ENCODE measurements around the gene DRD4.

DRD4 gene

DNA sequence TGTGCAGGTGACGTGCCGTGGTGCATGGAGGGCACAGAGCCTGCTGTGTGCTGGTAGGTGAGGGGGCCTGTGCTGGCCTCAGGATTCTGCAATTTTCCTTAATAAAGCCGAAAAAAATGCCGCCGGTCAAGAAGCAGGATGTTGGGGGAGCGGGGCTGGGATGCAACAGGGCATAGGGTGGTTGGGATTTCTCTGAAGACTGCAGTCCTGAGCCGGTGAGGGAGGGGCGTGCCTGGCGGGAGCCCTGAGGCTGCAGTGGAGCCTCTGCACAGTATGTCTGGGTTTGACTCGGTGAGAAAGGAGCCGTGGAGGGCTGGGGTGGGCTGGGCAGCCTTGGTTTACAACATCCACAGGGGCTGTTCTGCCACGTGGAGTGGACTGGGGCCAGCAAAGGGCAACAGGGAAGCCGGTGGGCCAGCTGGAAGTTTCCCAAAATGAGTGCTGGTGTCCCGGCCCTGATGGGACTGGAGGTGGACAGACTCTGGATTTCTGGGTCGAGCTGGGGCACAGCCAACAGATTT lies 13.7 kb upstream of the DRD4 start:
- no peak for DNase-seq (ENCODE audit: low spot score)

DNA sequence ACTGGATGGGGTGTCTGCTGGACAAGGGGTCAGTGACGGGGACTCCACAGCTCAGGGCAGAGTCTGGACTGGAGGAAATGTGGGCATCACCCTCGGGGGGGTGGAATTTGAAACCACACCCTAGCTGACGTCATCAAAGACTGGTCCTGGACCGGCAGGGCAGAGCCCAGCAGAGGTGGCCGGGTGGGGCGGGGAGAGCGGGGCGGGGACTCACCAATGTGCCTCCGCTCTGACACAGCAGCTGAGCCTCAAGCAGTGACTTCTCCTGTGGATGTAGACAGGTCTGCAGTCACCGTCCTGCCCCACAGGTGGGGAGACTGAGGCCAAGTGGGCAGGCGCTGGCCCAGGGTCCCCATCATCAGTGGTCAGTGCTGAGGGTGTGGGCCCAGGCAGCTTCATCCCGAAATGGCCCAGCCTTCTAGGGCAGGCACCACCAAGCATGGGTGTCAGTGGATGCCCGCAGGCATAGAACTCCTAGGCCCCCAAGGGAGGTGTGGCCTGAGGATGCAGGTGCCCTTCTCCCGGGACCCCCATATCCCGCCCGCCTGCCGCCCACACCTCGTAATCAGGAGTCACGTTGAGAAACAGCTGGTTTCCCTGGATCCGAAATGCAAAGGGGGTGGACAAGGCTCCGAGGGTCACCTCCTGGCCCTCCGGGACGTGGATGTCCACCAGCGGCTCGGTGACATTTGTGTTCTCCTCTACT lies 12.9 kb upstream of the DRD4 start:
- DNase-seq (ENCODE audit: low spot score): no peak

DNA sequence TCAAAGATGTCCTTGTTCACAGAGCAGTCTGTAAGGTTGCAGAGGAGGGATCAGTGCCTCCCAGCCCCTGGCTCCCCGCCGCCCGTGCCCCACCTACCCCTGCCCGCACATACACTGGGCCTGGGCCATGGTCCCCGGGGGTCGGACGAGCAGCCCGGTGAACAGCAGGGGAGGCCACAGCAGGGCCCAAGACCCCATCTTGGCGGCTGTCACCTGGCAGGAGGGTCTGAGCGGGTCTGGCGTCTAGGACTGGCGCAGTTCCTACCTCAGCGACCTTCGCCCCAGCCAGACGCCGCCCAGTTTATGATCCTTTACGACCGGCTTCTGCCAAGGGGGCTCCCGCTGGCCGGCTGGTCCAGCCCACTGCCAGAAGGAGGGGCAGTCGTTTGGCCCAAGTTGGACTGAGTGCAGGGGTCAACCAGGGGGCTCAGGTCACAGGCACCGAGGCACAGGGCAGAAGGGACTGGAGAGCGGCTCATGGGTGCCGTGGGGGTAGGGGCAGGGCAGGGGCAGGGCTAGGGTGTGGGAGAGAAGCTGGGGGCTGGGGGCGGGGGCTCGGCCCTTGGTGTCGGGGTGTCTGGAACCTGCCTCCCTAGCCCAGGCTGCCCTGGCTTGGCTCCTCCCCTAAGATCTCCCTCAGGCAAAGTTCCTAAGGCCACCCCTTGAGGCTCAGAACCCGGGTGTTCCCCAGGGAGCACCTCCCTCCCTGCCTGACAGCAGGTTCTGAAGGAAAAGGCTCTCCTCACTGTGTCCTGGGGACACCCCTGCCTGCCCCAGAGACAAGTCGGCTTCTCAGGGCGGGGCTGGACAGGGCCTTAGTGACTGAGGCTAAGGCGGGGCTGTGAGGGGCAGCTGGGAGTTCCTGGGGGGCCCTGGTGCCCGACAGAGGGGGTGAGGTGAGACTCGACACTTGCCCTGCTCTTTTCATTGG lies 12.1 kb upstream of the DRD4 start, which contains the start of gene CDHR5:
CDHR5 (minus strand) TSS at position 251 of the 931 bp plus-strand sequence; CDS start at position 198, 53 bp downstream.
- DNase-seq (ENCODE audit: low spot score): no peak

DNA sequence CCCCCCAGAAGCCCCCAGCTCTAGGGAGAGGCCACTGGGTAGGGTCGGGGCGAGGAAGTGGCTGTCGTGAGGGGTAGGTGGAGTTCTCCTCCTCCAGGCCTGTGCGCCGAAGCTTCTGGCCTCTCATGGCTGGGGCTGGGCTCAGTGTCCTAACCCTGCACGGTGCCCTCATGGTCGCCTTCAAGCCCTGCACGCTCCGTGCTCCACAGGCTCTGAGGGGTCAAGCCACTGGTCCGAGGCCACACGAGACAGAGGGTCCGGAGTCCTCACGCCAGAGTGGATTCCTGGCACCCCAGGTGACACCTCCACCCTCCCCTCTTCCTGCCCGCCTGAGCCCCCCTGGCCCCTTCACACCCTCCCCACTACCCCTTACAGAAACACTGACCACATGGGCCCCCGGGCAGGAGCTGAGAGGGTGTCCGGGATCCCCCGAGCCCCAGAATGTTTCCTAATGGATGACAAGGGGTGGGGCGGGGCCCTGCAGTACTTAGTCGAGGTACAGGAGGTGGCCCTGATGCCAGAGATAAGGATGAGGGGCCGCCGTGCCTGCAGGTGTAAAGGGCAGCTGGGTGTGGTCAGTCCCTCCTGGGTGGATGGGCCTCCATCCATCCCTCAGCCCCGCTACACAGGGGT lies 11.3 kb upstream of the DRD4 start:
- no peak for DNase-seq (ENCODE audit: low spot score)

DNA sequence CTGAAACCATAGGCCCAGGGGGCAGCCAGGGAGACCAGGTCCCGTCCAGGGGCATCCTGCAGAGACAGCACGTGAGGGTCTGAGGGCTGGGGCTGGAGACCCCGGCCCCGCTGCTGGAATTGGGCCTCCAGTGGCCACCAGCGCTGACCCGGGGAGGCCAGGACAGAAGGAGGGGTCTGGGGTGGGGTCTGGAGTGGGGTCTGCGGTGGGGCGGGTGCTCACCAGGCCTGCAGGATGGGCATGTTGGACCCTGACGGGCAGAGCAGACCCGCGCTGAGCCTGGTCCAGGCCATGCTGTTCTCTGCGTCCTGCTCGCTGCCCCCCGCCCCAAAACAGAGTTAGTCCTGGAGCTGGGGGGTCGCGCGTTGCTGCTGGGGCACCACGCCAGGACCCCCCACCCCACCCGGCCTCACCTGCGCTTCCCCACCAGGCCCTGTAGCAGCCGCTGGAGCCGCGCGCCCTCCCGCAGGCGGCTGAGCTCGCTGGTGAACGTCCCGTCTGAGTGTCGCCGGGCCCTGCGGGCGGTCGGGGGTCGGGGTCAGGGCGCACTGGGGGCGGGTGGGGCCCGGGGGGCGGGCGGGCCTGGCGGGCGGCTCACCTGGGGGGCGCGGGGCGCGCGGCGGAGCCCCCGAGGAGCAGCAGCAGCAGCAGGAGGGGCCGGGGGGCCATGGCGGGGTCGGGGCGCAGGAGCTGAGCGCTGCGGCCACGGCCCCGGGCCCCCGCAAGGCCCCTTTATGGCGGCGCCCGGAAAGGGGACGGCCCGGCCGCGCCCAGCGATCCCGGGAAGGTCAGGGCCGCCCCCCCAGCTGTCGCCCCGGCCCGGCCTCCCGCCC lies 10.4 kb upstream of the DRD4 start, which contains the start of gene SCT:
SCT (minus strand) TSS at position 707 of the 833 bp plus-strand sequence; CDS start at position 669, 38 bp downstream.
- no peak for DNase-seq (ENCODE audit: low spot score)

DNA sequence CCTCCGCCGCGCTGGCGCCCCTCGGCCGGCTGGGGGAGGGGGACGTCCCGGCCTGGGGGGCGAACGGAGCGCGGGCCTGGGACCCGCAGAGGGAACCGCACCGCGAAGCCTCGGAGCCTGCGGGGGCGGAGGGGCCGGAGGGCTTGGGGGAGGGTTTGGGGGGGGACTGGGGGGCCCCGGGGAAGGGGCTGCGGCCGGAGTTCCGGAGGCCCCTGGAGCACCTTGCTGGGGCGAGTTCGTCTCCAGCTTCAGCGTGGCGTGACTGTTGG lies 9.8 kb upstream of the DRD4 start:
- DNase-seq (ENCODE audit: low spot score): no peak

DNA sequence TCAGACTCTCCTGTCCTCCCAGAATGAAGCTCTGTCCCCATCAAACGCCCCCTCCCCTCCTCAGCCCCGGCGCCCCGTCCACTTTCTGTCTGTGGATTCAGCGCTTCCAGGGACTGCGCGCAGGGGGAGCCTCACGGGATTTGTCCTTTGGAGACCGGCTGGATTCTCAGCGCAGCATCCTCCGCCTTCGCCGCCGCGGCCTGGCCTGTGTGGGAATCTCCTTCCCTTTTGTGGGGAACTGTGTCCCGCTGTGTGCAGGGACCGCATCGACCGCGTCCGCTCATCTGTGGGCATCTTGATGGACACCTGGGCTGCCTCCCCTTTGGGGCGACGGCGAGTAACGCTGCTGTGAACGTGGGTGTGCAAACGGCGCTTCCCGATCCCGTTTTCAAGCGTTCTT lies 9.0 kb upstream of the DRD4 start:
- no peak for DNase-seq (ENCODE audit: low spot score)

DNA sequence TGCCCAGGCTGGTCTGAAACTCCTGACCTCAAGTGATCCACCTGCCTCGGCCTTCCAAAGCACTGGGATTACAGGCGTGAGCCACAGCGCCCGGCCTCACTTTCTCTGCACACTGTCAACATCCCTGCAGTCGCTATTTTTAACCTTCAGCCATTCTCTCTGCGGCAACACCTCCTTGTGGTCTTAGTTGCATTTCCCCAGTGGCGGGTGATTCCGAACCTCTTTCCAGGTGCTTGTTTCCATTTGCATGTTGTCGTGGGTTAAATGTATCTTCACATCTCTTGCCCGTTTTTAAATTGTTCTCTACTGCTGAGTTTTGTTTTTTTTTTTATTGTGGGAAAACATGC lies 7.9 kb upstream of the DRD4 start:
- no peak for DNase-seq (ENCODE audit: low spot score)

DNA sequence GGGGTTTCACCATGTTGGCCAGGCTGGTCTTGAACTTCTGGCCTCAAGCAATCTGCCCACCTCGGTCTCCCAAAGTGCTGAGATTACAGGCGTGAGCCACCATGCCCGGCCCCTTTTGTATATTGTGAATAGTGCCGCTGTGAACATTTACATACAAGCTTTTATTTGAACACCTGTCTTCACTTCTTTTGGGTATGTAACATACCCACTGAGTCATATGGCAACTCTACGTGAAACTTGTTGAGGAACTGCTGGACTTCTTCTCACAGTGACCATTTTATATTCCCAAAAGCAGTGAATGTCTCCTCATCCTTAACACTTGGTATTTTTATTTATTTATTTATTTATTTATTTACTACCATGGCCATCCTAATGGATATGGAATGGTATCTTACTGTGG lies 6.2 kb upstream of the DRD4 start:
- DNase-seq (ENCODE audit: low spot score): no peak

DNA sequence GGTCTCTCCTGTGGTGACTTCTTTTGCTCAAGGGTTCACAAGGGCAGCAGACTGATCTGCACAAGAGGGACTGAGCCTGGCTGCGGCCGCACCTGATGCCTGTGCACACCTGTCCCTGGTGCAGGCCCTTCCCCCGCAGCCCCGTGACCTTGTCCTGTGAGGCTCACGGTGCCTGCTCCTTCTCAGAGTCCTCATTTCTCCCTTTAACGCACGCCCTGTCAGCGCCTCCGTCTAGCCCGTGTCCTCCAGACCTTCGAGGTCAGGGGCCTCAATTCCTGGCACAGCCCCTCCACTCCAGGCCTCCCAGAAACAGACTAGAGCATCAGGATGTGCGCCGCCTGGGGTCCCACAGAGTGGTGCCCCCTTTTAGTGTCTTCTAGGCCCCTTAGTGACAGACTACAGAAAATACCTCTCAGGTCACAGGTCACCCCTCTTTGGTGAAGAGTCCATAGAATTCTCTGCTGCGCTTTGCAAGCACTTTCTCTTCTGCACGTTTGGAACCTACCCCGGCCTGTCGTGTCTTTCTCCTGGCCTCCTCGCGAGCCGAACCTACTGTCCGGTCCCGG lies 1.0 kb upstream of the DRD4 start:
- DNase-seq (ENCODE audit: low spot score): no peak

DNA sequence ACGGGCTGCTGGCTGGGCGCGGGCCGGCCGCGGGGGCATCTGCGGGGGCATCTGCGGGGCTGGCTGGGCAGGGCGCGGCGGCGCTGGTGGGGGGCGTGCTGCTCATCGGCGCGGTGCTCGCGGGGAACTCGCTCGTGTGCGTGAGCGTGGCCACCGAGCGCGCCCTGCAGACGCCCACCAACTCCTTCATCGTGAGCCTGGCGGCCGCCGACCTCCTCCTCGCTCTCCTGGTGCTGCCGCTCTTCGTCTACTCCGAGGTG lies 194 bp downstream of the DRD4 start:
- DNase-seq (ENCODE audit: low spot score): no peak

DNA sequence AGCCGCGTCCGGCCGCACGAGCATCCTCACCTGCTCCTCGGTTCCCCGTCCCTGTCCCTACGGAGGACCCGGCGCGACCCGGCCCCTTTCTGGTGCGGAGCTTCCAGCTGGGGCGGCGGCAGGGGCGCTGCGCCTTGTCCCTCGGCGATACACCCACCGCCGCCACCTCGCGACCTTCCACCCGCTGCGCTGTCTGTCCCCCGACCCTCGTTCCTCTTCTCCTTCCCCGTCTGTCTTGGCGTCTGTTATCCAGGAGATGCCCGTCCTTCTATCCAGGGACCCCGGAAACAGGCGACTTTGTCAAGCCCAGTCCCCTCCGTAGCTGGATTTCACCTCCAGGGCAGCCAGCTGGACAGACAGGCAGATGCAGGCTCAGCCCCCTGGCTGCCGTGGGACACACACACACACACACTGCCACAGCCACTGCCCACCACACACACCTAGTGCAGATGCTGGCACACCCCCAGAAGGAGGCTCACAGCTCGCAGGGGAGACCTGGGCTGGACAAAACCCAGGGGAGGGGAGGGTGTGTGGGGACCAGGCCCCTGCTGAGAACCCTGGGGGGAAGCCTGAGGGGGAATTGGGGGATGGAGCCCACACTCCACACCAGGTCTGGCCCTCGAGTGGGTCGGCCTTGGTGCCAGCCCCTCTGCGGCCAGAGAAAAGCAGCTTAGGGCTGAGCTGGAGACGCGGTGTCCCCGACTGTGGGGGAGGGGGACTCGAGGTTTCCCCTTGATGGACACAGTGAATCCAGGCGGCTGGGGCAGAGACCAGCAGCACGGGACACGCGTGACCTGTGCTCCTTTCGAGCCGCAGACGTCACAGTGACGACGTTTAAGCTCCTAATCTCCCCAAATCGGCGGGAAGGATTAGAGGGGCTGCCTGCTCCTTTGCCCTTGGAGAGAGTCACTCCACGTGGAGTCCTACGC lies 788 bp downstream of the DRD4 start:
- DNase-seq (ENCODE audit: low spot score): no peak

DNA sequence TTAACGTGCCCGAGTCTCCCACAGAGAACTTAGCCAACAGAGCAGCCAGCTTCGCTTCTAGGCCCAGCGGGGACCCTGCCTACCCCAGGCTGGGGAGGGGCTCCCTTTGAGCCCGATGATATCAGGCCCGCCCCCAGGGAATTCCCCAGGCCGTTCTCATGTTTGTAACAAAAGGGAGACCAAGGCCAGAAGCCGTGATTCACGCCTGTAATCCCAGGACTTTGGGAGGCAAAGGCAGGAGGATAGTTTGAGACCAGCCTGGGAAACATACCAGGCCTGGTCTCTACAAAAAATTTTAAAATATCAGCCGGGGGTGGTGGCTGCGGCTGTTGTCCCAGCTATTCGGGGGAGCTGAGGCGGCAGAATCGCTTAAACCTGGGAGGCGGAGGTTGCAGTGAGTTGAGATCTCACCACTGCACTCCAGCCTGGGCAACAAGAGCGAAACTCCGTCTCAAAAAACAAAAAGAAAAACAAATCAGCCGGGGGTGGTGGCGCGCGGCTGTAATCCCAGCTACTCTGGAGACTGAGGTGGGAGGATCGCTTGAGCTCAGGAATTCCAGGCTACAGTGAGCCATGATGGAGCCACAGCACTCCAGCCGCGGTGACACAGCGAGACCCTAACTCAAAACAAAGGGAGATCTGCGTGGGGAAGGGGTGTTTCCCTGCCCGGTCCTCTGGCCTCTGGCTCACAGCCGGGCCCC lies 1.7 kb downstream of the DRD4 start:
- no peak for DNase-seq (ENCODE audit: low spot score)

DNA sequence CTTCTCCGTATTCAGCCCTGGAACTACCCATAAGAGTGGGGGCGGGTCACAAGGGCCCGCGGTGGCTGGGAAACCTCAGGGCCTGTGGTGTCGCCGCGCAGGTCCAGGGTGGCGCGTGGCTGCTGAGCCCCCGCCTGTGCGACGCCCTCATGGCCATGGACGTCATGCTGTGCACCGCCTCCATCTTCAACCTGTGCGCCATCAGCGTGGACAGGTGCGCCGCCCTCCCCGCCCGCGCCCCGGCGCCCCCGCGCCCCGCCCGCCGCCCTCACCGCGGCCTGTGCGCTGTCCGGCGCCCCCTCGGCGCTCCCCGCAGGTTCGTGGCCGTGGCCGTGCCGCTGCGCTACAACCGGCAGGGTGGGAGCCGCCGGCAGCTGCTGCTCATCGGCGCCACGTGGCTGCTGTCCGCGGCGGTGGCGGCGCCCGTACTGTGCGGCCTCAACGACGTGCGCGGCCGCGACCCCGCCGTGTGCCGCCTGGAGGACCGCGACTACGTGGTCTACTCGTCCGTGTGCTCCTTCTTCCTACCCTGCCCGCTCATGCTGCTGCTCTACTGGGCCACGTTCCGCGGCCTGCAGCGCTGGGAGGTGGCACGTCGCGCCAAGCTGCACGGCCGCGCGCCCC lies 2.4 kb downstream of the DRD4 start:
- DNase-seq (ENCODE audit: low spot score): no peak

DNA sequence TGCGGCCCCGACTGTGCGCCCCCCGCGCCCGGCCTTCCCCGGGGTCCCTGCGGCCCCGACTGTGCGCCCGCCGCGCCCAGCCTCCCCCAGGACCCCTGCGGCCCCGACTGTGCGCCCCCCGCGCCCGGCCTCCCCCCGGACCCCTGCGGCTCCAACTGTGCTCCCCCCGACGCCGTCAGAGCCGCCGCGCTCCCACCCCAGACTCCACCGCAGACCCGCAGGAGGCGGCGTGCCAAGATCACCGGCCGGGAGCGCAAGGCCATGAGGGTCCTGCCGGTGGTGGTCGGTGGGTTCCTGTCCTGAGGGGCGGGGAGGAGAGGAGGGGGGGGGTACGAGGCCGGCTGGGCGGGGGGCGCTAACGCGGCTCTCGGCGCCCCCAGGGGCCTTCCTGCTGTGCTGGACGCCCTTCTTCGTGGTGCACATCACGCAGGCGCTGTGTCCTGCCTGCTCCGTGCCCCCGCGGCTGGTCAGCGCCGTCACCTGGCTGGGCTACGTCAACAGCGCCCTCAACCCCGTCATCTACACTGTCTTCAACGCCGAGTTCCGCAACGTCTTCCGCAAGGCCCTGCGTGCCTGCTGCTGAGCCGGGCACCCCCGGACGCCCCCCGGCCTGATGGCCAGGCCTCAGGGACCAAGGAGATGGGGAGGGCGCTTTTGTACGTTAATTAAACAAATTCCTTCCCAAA lies 3.1 kb downstream of the DRD4 start:
- no peak for DNase-seq (ENCODE audit: low spot score)

DNA sequence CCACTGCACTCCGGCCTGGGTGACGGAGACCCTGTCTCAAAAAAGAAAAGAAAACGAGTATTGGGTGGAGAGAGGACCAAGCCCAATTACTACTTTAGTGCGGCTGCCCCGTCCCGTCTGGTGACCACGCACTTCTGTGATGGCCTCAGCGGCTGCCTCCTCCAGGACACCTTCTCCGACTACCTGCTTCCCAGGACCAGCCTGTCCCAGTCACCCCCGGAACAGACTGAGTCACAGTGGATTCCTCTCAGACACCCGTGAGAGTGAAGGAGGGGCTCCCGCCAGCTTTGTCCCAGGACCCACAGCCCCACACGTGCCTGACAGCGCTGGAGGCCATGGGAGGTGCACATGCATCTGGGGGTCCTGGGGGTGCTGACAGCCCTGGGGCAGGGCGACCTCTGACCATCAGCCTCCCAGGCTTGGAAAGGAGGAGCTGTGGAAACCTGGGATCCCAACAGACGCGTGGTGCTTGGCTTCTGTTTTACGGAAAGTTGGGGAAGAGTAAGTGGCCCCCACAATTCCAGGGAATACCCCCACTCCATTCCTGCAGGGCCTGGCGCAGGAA lies 4.8 kb downstream of the DRD4 start:
- DNase-seq (ENCODE audit: low spot score): no peak

DNA sequence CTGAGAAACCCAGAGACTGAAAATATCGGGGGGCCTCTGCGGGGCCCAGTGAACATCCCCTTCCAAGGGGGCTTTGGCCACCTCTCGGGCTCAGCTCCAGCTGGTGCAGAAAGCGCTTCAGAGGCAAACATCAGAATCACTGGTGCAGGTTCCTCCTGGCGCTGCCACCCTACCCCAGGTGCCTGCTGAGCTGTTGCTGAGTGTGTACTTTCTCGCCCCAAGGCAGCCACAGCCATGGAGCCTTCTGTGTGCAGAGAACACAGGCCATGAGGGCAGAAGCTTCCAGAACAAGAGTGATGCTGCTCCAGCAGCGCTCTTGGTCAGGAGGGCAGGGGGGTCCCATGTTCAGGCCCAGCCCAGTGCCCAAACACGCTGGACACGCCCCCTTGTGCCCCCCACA lies 6.3 kb downstream of the DRD4 start:
- no peak for DNase-seq (ENCODE audit: low spot score)

DNA sequence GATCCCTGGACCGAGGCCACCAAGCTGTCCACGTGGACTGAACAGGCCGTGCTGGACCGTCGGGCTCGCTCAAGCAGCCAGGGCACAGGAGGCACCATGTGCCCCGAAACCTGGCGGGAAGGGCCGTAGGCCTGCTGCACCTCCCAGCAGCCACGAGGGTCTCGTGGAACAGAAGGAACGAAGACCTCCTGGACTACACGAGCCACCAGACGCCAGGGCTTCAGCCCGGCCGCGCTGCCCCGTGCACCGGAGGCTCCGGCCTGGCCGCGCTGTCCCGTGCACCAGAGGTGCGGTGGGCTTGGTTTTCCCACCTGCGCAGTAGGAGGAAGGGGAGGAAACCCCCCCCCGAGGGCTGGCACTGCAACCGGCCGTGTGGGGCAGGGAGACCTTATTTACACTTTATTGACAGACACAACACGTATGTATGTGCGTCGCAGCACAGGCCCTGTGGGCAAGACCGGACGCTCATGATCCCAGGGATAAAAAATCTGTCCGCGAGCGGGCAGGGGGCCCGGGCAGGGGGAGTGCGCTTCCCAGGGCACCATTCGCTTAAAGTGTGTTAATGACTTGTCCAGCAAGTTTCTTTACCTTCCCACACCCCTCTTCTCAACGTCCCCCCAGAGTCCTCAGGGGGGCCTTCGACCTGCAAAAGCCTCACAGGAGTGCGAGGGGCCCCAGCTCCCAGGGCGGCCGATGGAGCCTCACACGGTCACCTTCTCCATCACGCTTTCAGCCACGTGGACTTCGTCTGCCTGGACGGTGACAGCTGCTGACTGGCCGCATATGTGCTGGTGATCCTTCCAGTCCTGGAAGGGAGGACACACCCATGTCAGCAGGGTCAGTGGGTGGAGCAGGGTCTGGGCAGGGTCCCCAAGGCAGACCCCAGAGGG lies 7.0 kb downstream of the DRD4 start:
- no peak for DNase-seq (ENCODE audit: low spot score)

Data from kidney capillary endothelial cell (primary cell).